Cardiac fibroblast (primary cell): ENCODE data around the gene JMJD4.
A peak's percentile ranks its signal among the peaks of the same experiment; 100 is the strongest.

ENCODE experiments used
- DNase-seq, 2 donors: peaks; one replicate each; pipeline versions ENCODE4 v3.0.0 to v3.0.0-alpha.2; 2010; ENCODE audit warnings: low read depth in 2 of 2
- H3K4me3 ChIP-seq, 2 donors: replicated peaks in 1 of 2; 1 replicate in 1 of 2; 2 replicates in 1 of 2; pipeline ENCODE4 v1.5.1; 2011; ENCODE audit warnings: low read depth in 2 of 2, low read length in 2 of 2, mild to moderate bottlenecking in 2 of 2, moderate library complexity in 1 of 2
- TF ChIP-seq, protein P1 (sequence below): IDR thresholded peaks from one replicate; pipeline ENCODE4 v1.5.1; 2011; ENCODE audit warnings: low read depth, mild to moderate bottlenecking, low read length, inconsistent platforms

Gene JMJD4, protein sequence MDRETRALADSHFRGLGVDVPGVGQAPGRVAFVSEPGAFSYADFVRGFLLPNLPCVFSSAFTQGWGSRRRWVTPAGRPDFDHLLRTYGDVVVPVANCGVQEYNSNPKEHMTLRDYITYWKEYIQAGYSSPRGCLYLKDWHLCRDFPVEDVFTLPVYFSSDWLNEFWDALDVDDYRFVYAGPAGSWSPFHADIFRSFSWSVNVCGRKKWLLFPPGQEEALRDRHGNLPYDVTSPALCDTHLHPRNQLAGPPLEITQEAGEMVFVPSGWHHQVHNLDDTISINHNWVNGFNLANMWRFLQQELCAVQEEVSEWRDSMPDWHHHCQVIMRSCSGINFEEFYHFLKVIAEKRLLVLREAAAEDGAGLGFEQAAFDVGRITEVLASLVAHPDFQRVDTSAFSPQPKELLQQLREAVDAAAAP

DNA sequence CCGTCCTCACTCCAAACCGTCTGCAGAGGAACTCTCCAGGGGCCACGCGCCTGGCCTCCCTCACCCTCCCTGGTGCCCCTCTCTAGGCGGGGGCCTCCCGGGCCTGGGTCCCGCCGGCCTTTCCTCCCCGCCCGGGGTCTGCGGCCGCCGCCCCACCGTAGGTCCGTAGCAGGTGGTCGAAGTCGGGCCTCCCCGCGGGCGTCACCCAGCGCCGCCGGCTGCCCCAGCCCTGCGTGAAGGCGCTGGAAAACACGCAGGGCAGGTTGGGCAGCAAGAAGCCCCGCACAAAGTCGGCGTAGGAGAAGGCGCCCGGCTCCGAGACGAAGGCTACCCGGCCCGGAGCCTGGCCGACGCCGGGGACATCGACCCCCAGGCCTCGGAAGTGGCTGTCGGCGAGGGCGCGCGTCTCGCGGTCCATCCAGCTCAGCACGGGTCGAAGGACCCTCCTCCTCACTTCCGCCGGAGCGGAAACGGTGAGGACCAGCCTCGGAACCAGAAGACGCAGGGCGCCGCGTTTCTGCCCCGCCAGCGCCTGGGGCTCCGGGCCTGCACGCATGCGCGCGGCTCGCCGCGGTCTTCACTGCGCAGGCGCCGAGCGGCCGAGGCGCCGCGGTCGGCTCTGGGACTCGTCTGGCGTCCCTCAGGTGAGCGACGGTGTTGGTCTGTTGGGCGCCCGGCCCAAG, at the start of gene JMJD4, which contains the start of gene SNAP47:
TSS of gene JMJD4 (minus strand) at position 447 of the 683 bp plus-strand sequence. CDS start at position 418, 29 bp downstream.
TSS of gene SNAP47 (plus strand) at position 580 of the 683 bp plus-strand sequence. CDS start 12,302 bp downstream, outside the sequence.
- peak within 1 kb of the TSS; percentile 92 to 97 for H3K4me3 ChIP-seq
- DNase-seq: peak; percentile 93 to 94
- TF ChIP-seq, protein P1, sequence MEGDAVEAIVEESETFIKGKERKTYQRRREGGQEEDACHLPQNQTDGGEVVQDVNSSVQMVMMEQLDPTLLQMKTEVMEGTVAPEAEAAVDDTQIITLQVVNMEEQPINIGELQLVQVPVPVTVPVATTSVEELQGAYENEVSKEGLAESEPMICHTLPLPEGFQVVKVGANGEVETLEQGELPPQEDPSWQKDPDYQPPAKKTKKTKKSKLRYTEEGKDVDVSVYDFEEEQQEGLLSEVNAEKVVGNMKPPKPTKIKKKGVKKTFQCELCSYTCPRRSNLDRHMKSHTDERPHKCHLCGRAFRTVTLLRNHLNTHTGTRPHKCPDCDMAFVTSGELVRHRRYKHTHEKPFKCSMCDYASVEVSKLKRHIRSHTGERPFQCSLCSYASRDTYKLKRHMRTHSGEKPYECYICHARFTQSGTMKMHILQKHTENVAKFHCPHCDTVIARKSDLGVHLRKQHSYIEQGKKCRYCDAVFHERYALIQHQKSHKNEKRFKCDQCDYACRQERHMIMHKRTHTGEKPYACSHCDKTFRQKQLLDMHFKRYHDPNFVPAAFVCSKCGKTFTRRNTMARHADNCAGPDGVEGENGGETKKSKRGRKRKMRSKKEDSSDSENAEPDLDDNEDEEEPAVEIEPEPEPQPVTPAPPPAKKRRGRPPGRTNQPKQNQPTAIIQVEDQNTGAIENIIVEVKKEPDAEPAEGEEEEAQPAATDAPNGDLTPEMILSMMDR: no peak

DNA sequence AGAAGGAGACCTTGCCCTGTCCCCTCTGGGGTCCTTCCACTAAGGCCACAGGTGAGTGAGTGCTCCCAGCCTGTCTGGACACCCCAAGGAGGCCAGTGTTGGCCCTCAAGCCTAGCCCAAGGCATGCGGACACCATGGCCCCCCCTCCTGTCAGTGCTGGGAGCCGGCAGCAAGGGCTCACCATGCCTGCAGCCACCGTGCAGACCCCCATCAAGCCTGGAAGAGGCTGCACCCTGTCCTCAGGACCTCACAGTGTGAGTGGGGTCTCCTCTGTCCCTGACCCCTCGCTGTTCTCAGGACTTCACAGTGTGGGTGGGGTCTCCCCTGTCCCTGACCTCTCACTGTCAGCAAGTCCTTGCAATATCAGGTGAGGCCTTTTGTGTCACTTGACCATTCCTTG, 47.1 kb upstream of the JMJD4 start:
- TF ChIP-seq, protein P1: no peak
- no peak for DNase-seq
- H3K4me3 ChIP-seq: no peak overlapping the region

DNA sequence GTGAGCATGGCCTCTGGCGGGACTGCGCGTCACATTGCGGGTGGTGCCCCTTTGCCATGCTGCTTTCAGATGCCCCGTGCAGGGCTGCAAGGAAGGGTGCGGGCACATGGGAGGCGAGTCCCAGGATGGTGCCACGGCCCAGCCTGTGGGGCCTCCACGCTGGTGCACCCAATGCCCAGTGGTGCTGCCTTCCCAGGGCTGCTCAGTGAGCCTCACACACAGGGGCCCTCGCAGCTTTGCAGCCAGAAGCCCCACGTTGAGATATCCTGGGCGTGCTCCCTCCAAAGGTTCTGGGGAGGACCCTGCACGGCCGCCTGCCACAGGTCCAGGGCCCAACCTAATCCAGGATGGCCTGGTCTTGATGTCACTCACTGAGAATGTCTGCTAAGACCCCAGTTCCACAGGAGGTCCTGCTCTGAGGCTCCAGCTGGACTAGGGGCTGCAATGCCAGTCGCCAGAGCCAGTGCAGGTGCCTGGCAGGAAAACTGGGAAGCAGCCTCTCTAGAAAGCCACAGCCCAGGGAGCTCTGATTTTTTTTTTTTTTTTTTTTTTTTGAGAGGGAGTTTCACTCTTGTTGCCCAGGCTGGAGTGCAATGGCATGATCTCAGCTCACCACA, 46.3 kb upstream of the JMJD4 start:
- DNase-seq: no peak
- TF ChIP-seq, protein P1: no peak
- no peak overlapping the region for H3K4me3 ChIP-seq

DNA sequence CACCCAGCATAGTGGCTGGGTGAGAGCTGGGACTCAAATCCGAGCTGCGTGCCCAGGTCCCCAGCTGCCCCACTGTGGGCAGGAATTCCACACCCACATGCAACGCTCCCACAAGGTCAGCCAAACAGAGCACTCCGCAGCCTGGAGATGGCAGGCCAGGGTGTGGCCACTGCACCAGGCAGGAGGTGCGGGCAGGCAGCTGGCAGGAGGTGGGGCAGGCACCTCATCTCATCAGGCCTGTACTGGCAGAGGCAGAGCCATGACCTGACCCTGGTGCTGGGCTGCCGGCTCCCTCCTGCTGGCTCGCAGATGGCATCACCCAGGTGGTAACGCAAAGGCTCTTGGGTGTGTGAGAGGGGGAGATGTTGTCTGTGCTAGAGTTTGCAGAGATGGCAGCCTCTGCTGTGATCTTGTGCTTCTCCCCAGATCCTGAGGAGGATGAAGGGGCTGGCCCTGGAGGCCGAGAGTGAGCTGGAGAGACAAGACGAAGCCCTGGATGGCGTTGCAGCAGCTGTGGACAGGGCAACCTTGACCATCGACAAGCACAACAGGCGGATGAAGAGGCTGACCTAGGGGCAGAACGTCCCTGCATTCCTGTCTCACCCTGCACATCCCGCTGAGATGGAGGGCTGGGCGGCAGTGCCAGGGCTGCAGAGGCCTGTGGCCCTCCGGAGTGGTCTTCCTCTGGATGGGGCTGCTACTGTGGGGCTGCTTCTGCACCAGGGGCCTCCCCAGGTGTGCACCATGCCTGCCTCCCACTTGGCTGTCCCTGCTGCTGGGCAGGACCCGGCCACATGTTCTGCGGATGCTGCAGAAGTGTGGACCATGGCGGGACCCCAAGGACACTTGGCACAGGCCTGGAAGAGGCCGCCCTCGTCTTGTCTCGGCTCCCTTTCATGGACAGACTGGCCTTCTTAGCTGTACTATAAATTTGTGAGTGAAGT, 45.3 kb upstream of the JMJD4 start:
- TF ChIP-seq, protein P1: no peak
- DNase-seq: no peak
- H3K4me3 ChIP-seq: no peak overlapping the region

DNA sequence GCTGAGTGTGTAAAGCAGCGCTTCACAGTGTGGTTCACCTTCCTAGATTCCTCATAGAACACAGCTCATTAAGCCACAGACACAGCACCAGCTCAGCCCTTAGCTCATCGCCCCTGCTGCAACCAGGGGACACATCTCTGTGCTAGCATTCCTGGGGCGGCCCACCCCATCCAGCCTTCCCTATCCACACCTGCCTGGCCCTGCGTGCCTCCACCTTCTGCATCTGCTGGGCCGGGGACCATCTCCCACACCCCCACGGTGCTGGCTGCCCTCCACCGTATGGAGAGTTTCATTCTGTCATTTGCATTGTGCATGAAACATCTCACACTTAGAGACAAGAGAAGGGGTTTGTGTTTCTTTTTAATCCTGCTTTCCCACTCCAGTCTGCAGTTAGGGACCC, 44.6 kb upstream of the JMJD4 start:
- TF ChIP-seq, protein P1: no peak
- no peak for DNase-seq
- no peak overlapping the region for H3K4me3 ChIP-seq

DNA sequence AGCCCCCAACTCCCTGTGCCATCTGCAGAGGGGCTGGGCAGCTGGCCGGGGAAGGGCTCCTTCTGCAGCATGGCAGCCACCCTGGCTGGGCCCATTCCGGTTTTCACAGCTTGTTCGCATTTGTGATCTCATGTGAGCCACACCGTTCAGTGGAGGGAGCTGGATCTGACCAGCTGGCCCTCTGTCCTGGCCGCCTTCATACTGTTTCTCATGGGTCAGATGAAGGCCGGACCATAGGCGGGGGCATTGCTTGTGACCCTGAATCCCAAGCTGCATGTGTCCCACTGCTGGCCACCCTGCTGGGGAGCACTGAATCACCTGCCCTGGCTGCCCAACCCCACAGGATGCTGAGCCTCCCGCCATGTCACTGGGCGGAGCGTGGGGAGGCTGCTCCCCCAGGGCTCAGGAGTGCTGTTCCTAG, 43.9 kb upstream of the JMJD4 start:
- H3K4me3 ChIP-seq: no peak overlapping the region
- DNase-seq: no peak
- TF ChIP-seq, protein P1: no peak
